Aorta (tissue), 5 donors: ENCODE results near the gene JAK1. TPM values are rescaled to one million over a fixed set of nuclear protein-coding genes. Genes with fewer than 3 reads are reported as not detected.
A peak's percentile ranks its signal among the peaks of the same experiment; 100 is the strongest.

Source experiments
- ATAC-seq: fragments of 200-7000 bp; cut with Tn5 transposase; one replicate; pipeline ENCODE4 v1.9.1; 2022; ENCODE audit warnings: moderate library complexity; ENCODE audit not compliant: low FRiP score
- DNase-seq, 2 donors: peaks; one replicate each; pipeline ENCODE4 v3.0.0-alpha.2; 2020
- H3K27ac ChIP-seq, 2 donors: one replicate each; pipeline ENCODE4 v1.5.1; 2013; ENCODE audit warnings: low read length in 2 of 2, mild to moderate bottlenecking in 2 of 2, moderate library complexity in 2 of 2, control low read depth in 1 of 2, inconsistent platforms in 1 of 2, low read depth in 1 of 2
- H3K27me3 ChIP-seq, 2 donors: one replicate each; pipeline ENCODE4 v1.6.1; 2013; ENCODE audit warnings: control low read depth in 1 of 2, low read length in 1 of 2, mild to moderate bottlenecking in 1 of 2, moderate library complexity in 1 of 2; ENCODE audit not compliant: insufficient read depth in 2 of 2, control insufficient read depth in 1 of 2
- H3K36me3 ChIP-seq, 2 donors: one replicate each; pipeline ENCODE4 v1.6.1; 2013; ENCODE audit warnings: control low read depth in 1 of 2, low read length in 1 of 2, mild to moderate bottlenecking in 1 of 2; ENCODE audit not compliant: insufficient read depth in 2 of 2, control insufficient read depth in 1 of 2
- H3K4me1 ChIP-seq, 2 donors: one replicate each; pipeline ENCODE4 v1.6.1; 2013; ENCODE audit warnings: low read length in 2 of 2, control low read depth in 1 of 2, mild to moderate bottlenecking in 1 of 2, moderate library complexity in 1 of 2; ENCODE audit not compliant: insufficient read depth in 2 of 2, control insufficient read depth in 1 of 2
- H3K4me3 ChIP-seq, 2 donors: one replicate each; pipeline ENCODE4 v1.5.1; 2013; ENCODE audit warnings: low read length in 2 of 2, control low read depth in 1 of 2, mild to moderate bottlenecking in 1 of 2
- H3K9me3 ChIP-seq: one replicate; pipeline ENCODE4 v1.6.1; 2013; ENCODE audit warnings: mild to moderate bottlenecking, low read length; ENCODE audit not compliant: control insufficient read depth
- WGBS, 2 donors: extraction: QIAGEN DNeasy Blood & Tissue Kit; methylation state at CpG; one replicate each; pipeline ENCODE4 v1.1.7; 2013; 5-methylcytosine and 5-hydroxymethylcytosine counted together
- intact Hi-C, 2 donors: fragments of 100-400 bp; cut with DNase I; formaldehyde crosslinking; loops; one replicate each; pipeline versions ENCODE4 v1.14.2 to v1.15.0; 2022
- polyA plus RNA-seq, 2 donors: library from polyadenylated mRNA; stranded (reverse); fragments of 200-250 nt; gene quantifications; one replicate each; pipeline ENCODE4 v1.2.3, GENCODE V29; 2013
- total RNA-seq, 2 donors: library from RNA; stranded (reverse); fragmentation: NEBNext Ultra II Directional; extraction: Animal tissue kit (Norgen Biotek cat#: 25700); gene quantifications; one replicate each; pipeline ENCODE4 v1.2.1, GENCODE V29; 2021
- donor health status: healthy with polysubstance abuse.
- donor health status: Bipolar disorder and iron deficiency.
- donor health status: DM: no; HTN: no; CAD: no.
- donor health status: DM: no; HTN: no; CAD: no.
- donor health status: DM: yes; HTN: yes; CAD: no.

Gene JAK1
- total and polyA plus RNA-seq, 4 donors = 24.3 to 132 (median 74.6) TPM

GRCh38 chr1:64973061-64973647, 6.8 kb upstream of the JAK1 start:
- WGBS, 2 donors = 85 to 90% methylated on average over 3 of the region's 3 CpGs
- no peak overlapping the region for H3K4me3 ChIP-seq
- H3K4me1 ChIP-seq = no peaks in the 10 kb centered on the region
- intact Hi-C loops = no loop called here
- no peaks in the 10 kb centered on the region for H3K36me3 ChIP-seq
- H3K27ac ChIP-seq = no peak overlapping the region
- no peaks in the 10 kb centered on the region for H3K9me3 ChIP-seq
- ATAC-seq (no peak), DNase-seq (no peak)
- H3K27me3 ChIP-seq = no peaks in the 10 kb centered on the region

- DNase-seq (no peak), ATAC-seq (no peak)
- Histone ChIP-seq H3K27me3 (peaks cover 0 to 2% of the 10 kb centered on the region in 2 donors), H3K4me3 (no peak overlapping the region), H3K9me3 (no peaks in the 10 kb centered on the region), H3K4me1 (no peaks in the 10 kb centered on the region), H3K36me3 (no peaks in the 10 kb centered on the region), H3K27ac (no peak overlapping the region)
- WGBS, 2 donors = 70 to 71% methylated on average over 9 of the region's 9 CpGs
- intact Hi-C loops = loop anchor here (5.0 to 10.0 kb wide), 3 partner anchors 33 to 75 kb away; no protein-coding TSS in a partner anchor
Observed at GRCh38 chr1:64969305-64970046, 3.1 kb upstream of the JAK1 start.

GRCh38 chr1:64967381-64967780, 1.0 kb upstream of the JAK1 start:
- ATAC-seq = no peak
- no peaks in the 10 kb centered on the region for H3K4me1 ChIP-seq
- H3K9me3 ChIP-seq = no peaks in the 10 kb centered on the region
- H3K27ac ChIP-seq = no peak overlapping the region
- intact Hi-C loops = loop anchor here (5.0 to 10.0 kb wide), 3 partner anchors 35 to 73 kb away; no protein-coding TSS in a partner anchor
- no peak for DNase-seq
- no peak overlapping the region for H3K4me3 ChIP-seq
- H3K36me3 ChIP-seq = no peaks in the 10 kb centered on the region
- peaks cover 0 to 2% of the 10 kb centered on the region in 2 donors for H3K27me3 ChIP-seq
- 58 to 69% methylated on average over 6 of the region's 6 CpGs for WGBS, 2 donors

GRCh38 chr1:64965366-64966157, 787 bp downstream of the JAK1 start:
- H3K9me3 ChIP-seq = no peaks in the 10 kb centered on the region
- DNase-seq (peak; percentile 85 to 89), ATAC-seq (peak; percentile 63)
- no peaks in the 10 kb centered on the region for H3K4me1 ChIP-seq
- H3K27me3 ChIP-seq = peaks cover 0 to 2% of the 10 kb centered on the region in 2 donors
- H3K36me3 ChIP-seq = no peaks in the 10 kb centered on the region
- WGBS, 2 donors = 0% methylated on average over 51 to 52 of the region's 52 CpGs
- peak overlapping the region; percentile 95 to 100 for H3K4me3 ChIP-seq
- intact Hi-C loops = loop anchor here (5.0 to 10.0 kb wide), 3 partner anchors 37 to 71 kb away; no protein-coding TSS in a partner anchor
- peak overlapping the region; percentile 44 to 98 for H3K27ac ChIP-seq

GRCh38 chr1:64963466-64963865, 2.9 kb downstream of the JAK1 start:
- no peak overlapping the region for H3K4me3 ChIP-seq
- WGBS, 2 donors = 97% methylated on average over 5 of the region's 5 CpGs
- no peaks in the 10 kb centered on the region for H3K4me1 ChIP-seq
- H3K9me3 ChIP-seq = no peaks in the 10 kb centered on the region
- no peak for ATAC-seq
- intact Hi-C loops = loop anchor here in 1 of 2 donors (10.0 kb wide), 1 partner anchor 69 kb away; no protein-coding TSS in a partner anchor
- no peak overlapping the region for H3K27ac ChIP-seq
- peaks cover 0 to 2% of the 10 kb centered on the region in 2 donors for H3K27me3 ChIP-seq
- DNase-seq = no peak
- no peaks in the 10 kb centered on the region for H3K36me3 ChIP-seq

- no peaks in the 10 kb centered on the region for H3K36me3 ChIP-seq
- no peak for DNase-seq
- no peak overlapping the region for H3K27ac ChIP-seq
- H3K27me3 ChIP-seq = peaks cover 0 to 2% of the 10 kb centered on the region in 2 donors
- ATAC-seq = no peak
- H3K4me3 ChIP-seq = no peak overlapping the region
- WGBS, 2 donors = 69 to 72% methylated on average over 7 of the region's 7 CpGs
- no peaks in the 10 kb centered on the region for H3K9me3 ChIP-seq
- intact Hi-C loops = loop anchor here in 1 of 2 donors (10.0 kb wide), 1 partner anchor 68 kb away; no protein-coding TSS in a partner anchor
- no peaks in the 10 kb centered on the region for H3K4me1 ChIP-seq
Observed at GRCh38 chr1:64962441-64962840, 3.9 kb downstream of the JAK1 start.

- WGBS, 2 donors = 53 to 70% methylated on average over 1 of the region's 1 CpG
- intact Hi-C loops = loop anchor here in 1 of 2 donors (10.0 kb wide), 1 partner anchor 67 kb away; no protein-coding TSS in a partner anchor
Observed at GRCh38 chr1:64961923-64962322, 4.4 kb downstream of the JAK1 start.

GRCh38 chr1:64960731-64961130, 5.6 kb downstream of the JAK1 start:
- no peaks in the 10 kb centered on the region for H3K4me1 ChIP-seq
- intact Hi-C loops = loop anchor here in 1 of 2 donors (10.0 kb wide), 1 partner anchor 66 kb away; no protein-coding TSS in a partner anchor

More at GRCh38 chr1:64961923-64962322, 4.4 kb downstream of the JAK1 start:
- Histone ChIP-seq H3K27me3 (peaks cover 0 to 2% of the 10 kb centered on the region in 2 donors), H3K4me3 (no peak overlapping the region), H3K36me3 (no peaks in the 10 kb centered on the region), H3K27ac (no peak overlapping the region), H3K9me3 (no peaks in the 10 kb centered on the region), H3K4me1 (no peaks in the 10 kb centered on the region)
- DNase-seq (no peak), ATAC-seq (no peak)

More at GRCh38 chr1:64960731-64961130, 5.6 kb downstream of the JAK1 start:
- no peaks in the 10 kb centered on the region for H3K36me3 ChIP-seq
- no peaks in the 10 kb centered on the region for H3K27me3 ChIP-seq
- no peaks in the 10 kb centered on the region for H3K9me3 ChIP-seq
- DNase-seq = no peak
- H3K27ac ChIP-seq = no peak overlapping the region
- no peak overlapping the region for H3K4me3 ChIP-seq
- ATAC-seq = no peak
